Embryonic facial prominence (tissue), 1 donor: Measurements from ENCODE around the gene MAP3K5.
"Not testable (repeated sequence)": the region's sequence is repeated elsewhere in the genome, so short reads cannot be mapped to it uniquely, and the experiment has no call there.

Experiments used
- DNase-seq: peaks from one replicate; pipeline ENCODE4 v3.0.0-alpha.2; 2016; ENCODE audit errors: extremely low spot score

MAP3K5 gene

GRCh38 chr6:136608991-136609390, 183.3 kb downstream of the MAP3K5 start:
- DNase-seq, result no peak

GRCh38 chr6:136607932-136608772, 184.1 kb downstream of the MAP3K5 start:
- no peak for DNase-seq

- DNase-seq, result no peak
Measured at GRCh38 chr6:136607204-136607931, 184.9 kb downstream of the MAP3K5 start.

- no peak for DNase-seq
Measured at GRCh38 chr6:136604928-136605510, 187.3 kb downstream of the MAP3K5 start.

GRCh38 chr6:136604328-136604825, 187.9 kb downstream of the MAP3K5 start:
- no peak for DNase-seq

- no peak for DNase-seq
Measured at GRCh38 chr6:136600818-136601217, 191.5 kb downstream of the MAP3K5 start.

GRCh38 chr6:136599329-136600011, 192.8 kb downstream of the MAP3K5 start:
- peak; percentile 52 for DNase-seq

GRCh38 chr6:136598048-136598447, 194.2 kb downstream of the MAP3K5 start:
- DNase-seq, result no peak

- no peak for DNase-seq
Measured at GRCh38 chr6:136594671-136595070, 197.6 kb downstream of the MAP3K5 start.

- no peak for DNase-seq
Measured at GRCh38 chr6:136593748-136594490, 198.4 kb downstream of the MAP3K5 start.

GRCh38 chr6:136592930-136593673, 199.2 kb downstream of the MAP3K5 start:
- DNase-seq, result no peak

- no peak for DNase-seq
Measured at GRCh38 chr6:136591617-136592016, 200.7 kb downstream of the MAP3K5 start.

GRCh38 chr6:136590846-136591245, 201.4 kb downstream of the MAP3K5 start:
- DNase-seq, result not testable (repeated sequence)

GRCh38 chr6:136587527-136587926, 204.8 kb downstream of the MAP3K5 start:
- DNase-seq, result no peak

GRCh38 chr6:136586295-136586694, 206.0 kb downstream of the MAP3K5 start:
- DNase-seq, result no peak

GRCh38 chr6:136585523-136585922, 206.8 kb downstream of the MAP3K5 start:
- DNase-seq, result not testable (repeated sequence)

GRCh38 chr6:136584290-136584689, 208.0 kb downstream of the MAP3K5 start:
- DNase-seq, result not testable (repeated sequence)

GRCh38 chr6:136582711-136583471, 209.4 kb downstream of the MAP3K5 start:
- DNase-seq, result peak; percentile 45

GRCh38 chr6:136579800-136580199, 212.5 kb downstream of the MAP3K5 start:
- no peak for DNase-seq

GRCh38 chr6:136576821-136577220, 215.5 kb downstream of the MAP3K5 start:
- DNase-seq, result no peak
